ENCODE data around the gene GORAB.

- TF ChIP-seq, protein P1, sequence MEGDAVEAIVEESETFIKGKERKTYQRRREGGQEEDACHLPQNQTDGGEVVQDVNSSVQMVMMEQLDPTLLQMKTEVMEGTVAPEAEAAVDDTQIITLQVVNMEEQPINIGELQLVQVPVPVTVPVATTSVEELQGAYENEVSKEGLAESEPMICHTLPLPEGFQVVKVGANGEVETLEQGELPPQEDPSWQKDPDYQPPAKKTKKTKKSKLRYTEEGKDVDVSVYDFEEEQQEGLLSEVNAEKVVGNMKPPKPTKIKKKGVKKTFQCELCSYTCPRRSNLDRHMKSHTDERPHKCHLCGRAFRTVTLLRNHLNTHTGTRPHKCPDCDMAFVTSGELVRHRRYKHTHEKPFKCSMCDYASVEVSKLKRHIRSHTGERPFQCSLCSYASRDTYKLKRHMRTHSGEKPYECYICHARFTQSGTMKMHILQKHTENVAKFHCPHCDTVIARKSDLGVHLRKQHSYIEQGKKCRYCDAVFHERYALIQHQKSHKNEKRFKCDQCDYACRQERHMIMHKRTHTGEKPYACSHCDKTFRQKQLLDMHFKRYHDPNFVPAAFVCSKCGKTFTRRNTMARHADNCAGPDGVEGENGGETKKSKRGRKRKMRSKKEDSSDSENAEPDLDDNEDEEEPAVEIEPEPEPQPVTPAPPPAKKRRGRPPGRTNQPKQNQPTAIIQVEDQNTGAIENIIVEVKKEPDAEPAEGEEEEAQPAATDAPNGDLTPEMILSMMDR (IDR thresholded peaks at IDR 0.05; ENCODE audit: low read depth, low read length, poor library complexity, severe bottlenecking), result no peak
- no peak for TF ChIP-seq EZH2phosphoT487 (IDR thresholded peaks at IDR 0.05; ENCODE audit: borderline replicate concordance, low read length)
Observed at GRCh38 chr1:170592591-170593111, 60.7 kb downstream of the GORAB start.
